Left ventricle myocardium superior (tissue), 1 donor: ENCODE measurements around the gene PAPPA2. TPM values are rescaled to one million over a fixed set of nuclear protein-coding genes. Genes with fewer than 3 reads are reported as not detected.

Experiments used
- ATAC-seq: fragments of 200-7000 bp; cut with Tn5 transposase; one replicate; pipeline ENCODE4 v1.9.1; 2020; ENCODE audit warnings: mild to moderate bottlenecking, moderate library complexity
- DNase-seq: peaks from one replicate; pipeline ENCODE4 v3.0.0-alpha.2; 2020
- intact Hi-C: fragments of 100-400 bp; cut with micrococcal nuclease; formaldehyde crosslinking; loops from one replicate; pipeline ENCODE4 v1.11.0; 2022
- total RNA-seq: library from RNA; stranded (reverse); fragmentation: NEBNext Ultra II Directional; extraction: Animal tissue kit (Norgen Biotek cat#: 25700); gene quantifications from one replicate; pipeline ENCODE4 v1.2.1, GENCODE V29; 2021
- donor health status: DM: no; HTN: yes; CAD: no; lungs with severe emphysema.

PAPPA2 gene
- total RNA-seq, 1 donor from 2014 or later = 0.45 TPM

- intact Hi-C loops = no loop called here
- ATAC-seq (peak; percentile 74), DNase-seq (no peak)
Observed at GRCh38 chr1:176893625-176894352, 430.8 kb downstream of the PAPPA2 start.

DNA sequence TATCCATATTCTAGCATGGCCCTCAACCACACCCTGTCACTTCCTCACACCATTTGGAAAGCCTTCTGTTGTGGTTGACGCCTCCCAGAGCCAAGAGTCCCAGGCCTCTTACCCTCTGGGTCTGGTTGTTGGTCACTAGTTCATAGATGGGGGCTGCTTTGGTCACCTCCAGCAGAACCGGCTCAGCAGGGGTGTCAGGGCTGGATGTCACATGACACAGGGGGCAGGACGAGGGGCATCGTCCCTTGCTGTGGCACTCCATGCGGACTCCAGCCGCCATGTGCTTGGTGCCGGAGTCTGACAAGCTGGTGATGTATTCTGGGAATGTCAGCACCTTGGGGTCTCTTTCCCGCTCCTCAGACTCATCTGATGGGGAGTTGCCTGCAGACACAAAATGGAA, 431.5 kb downstream of the PAPPA2 start:
- no peak for ATAC-seq
- intact Hi-C loops = no loop called here
- DNase-seq = no peak
